Activated CD8-positive, alpha-beta T cell treated with anti-CD3 and anti-CD28 coated beads for 36 hours (primary cell): ENCODE results near the gene ZBED2. TPM values are rescaled to one million over a fixed set of nuclear protein-coding genes. Genes with fewer than 3 reads are reported as not detected.

Experiments used
- ATAC-seq: fragments of 200-7000 bp; cut with Tn5 transposase; one replicate; pipeline ENCODE4 v1.10.0; 2021; ENCODE audit warnings: mild to moderate bottlenecking, moderate library complexity
- CTCF ChIA-PET: fragments of 350-600 bp; sonication (Branson Sonifier 250); formaldehyde crosslinking; loops from one replicate; lab custom pipeline; 2021; ENCODE audit warnings: antibody characterized with exemption; lab: Charles Lee
- POLR2A ChIA-PET: fragments of 350-600 bp; sonication (Branson Sonifier 250); formaldehyde crosslinking; loops from one replicate; lab custom pipeline; 2021; ENCODE audit warnings: antibody characterized with exemption; lab: Charles Lee
- DNase-seq: peaks from one replicate; pipeline ENCODE4 v3.0.0-alpha.2; 2020
- H3K27ac Mint-ChIP-seq: one replicate; pipeline ENCODE4 v1.8.0; 2021; ENCODE audit warnings: mild to moderate bottlenecking, mixed read lengths
- H3K27me3 Mint-ChIP-seq: one replicate; pipeline ENCODE4 v1.8.0; 2021; ENCODE audit warnings: mixed read lengths
- H3K36me3 Mint-ChIP-seq: one replicate; pipeline ENCODE4 v1.8.0; 2021; ENCODE audit warnings: low read depth, mixed read lengths
- H3K4me1 Mint-ChIP-seq: one replicate; pipeline ENCODE4 v1.8.0; 2021; ENCODE audit warnings: low read depth, mixed read lengths
- H3K4me3 Mint-ChIP-seq: one replicate; pipeline ENCODE4 v1.8.0; 2021; ENCODE audit warnings: mild to moderate bottlenecking, moderate library complexity, mixed read lengths
- H3K9me3 Mint-ChIP-seq: one replicate; pipeline ENCODE4 v1.8.0; 2021; ENCODE audit warnings: mixed read lengths
- intact Hi-C: fragments of 100-400 bp; cut with micrococcal nuclease; formaldehyde crosslinking; loops from one replicate; pipeline ENCODE4 v1.10.0; 2022
- total RNA-seq, 2 experiments: library from RNA; stranded (reverse); gene quantifications; one replicate each; pipeline ENCODE4 v1.2.3, GENCODE V29; 2021
- TF ChIP-seq, protein P1 (sequence below): fragments of 200-600 bp; IDR thresholded peaks from one replicate; pipeline ENCODE4 v1.8.0; 2022; ENCODE audit warnings: antibody characterized with exemption, mild to moderate bottlenecking

The ZBED2 gene
- total RNA-seq, 2 experiments from 2014 or later: 226 to 235 TPM

DNA sequence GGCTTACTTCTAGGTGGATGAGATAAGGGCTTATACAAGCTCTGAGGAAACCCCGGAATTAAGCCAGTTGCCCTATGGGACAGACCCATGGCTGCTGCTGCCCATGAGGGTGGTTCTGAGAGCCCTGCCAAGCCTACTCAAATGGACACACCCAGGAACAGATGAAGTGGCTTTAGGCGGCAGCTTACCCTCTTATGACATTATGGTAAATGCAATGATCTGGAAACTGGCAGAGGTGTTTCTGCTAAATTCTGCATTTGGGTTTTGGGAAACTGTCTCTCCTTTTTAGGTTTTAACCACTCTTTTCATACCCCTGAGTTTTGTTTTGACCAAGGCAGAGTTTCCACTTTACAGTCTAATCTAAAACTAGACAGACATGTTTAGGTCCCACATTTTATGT is 9.0 kb upstream of the ZBED2 start:
- peaks cover 80% of the 10 kb centered on the region for H3K36me3 Mint-ChIP-seq
- peak overlapping the region; percentile 93 for H3K27ac Mint-ChIP-seq
- H3K9me3 Mint-ChIP-seq: peaks cover 3% of the 10 kb centered on the region
- peaks cover 84% of the 10 kb centered on the region for H3K4me1 Mint-ChIP-seq
- DNase-seq: peak; percentile 60
- H3K4me3 Mint-ChIP-seq: peak overlapping the region; percentile 12
- CTCF ChIA-PET: interaction anchor here (1.0 to 4.1 kb wide), 5 partner anchors 10 to 77 kb away, joined by 3 to 30 read pairs (median 5); no protein-coding TSS in a partner anchor
- peak; percentile 54 for ATAC-seq
- POLR2A ChIA-PET: interaction anchor here (0.7 to 3.5 kb wide), 4 partner anchors 10 to 60 kb away, joined by 4 to 32 read pairs (median 7); partner anchors contain the start of gene ZBED2
- no peaks in the 10 kb centered on the region for H3K27me3 Mint-ChIP-seq
- intact Hi-C loops: loop anchor here (10.0 kb wide), 1 partner anchor 279 kb away; no protein-coding TSS in a partner anchor
- TF ChIP-seq, protein P1, sequence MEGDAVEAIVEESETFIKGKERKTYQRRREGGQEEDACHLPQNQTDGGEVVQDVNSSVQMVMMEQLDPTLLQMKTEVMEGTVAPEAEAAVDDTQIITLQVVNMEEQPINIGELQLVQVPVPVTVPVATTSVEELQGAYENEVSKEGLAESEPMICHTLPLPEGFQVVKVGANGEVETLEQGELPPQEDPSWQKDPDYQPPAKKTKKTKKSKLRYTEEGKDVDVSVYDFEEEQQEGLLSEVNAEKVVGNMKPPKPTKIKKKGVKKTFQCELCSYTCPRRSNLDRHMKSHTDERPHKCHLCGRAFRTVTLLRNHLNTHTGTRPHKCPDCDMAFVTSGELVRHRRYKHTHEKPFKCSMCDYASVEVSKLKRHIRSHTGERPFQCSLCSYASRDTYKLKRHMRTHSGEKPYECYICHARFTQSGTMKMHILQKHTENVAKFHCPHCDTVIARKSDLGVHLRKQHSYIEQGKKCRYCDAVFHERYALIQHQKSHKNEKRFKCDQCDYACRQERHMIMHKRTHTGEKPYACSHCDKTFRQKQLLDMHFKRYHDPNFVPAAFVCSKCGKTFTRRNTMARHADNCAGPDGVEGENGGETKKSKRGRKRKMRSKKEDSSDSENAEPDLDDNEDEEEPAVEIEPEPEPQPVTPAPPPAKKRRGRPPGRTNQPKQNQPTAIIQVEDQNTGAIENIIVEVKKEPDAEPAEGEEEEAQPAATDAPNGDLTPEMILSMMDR: no peak

DNA sequence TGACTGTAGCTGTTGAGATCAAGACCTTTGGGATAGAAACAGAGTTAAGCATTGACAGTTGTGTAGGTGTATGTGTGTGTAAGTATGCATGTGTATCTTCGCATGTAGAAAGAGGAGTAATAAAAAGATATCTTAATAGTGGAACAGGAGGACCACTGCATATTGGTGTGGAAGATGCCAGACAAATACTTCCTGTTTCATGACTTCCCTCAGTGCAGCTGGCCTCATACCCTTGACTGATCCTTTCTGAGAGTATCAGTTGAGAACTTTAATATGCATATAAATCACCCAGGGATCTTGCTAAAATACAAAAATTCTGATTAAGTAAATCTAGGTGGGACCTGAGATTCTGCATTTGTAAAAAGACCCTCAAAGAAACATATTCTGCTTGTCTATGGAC is 8.5 kb upstream of the ZBED2 start:
- Mint-ChIP-seq H3K9me3 (no peaks in the 10 kb centered on the region), H3K4me1 (peaks cover 80% of the 10 kb centered on the region), H3K27me3 (no peaks in the 10 kb centered on the region), H3K36me3 (peaks cover 76% of the 10 kb centered on the region), H3K4me3 (peak overlapping the region; percentile 12), H3K27ac (peak overlapping the region; percentile 93)
- intact Hi-C loops: loop anchor here (10.0 kb wide), 1 partner anchor 279 kb away; no protein-coding TSS in a partner anchor
- DNase-seq (no peak), ATAC-seq (no peak)
- ChIA-PET CTCF (interaction anchor here (1.0 to 4.1 kb wide), 4 partner anchors 10 to 52 kb away, joined by 3 to 30 read pairs (median 9); no protein-coding TSS in a partner anchor), POLR2A (interaction anchor here (0.7 to 3.5 kb wide), 2 partner anchors 10 to 59 kb away, joined by 4 to 32 read pairs; partner anchors contain the start of gene ZBED2)
- TF ChIP-seq, protein P1: no peak

DNA sequence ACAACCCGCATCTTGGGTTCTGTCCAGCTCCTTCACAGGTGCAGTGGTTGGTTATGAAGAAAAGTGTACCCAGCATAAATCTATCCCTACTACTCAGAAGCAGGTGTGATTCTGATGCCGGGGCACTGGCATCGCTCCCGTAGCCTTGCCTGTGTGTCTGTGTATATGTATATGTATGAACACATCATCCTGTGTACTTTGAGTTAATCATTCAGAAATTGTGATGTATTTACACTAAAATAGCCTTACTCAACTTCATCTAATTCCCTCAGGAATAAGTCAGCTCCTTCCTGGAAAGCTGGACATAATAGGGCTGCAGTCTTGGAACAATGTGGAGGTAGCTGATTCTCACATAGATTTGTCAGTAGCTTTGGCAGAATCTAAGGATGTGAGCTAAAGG is 6.7 kb upstream of the ZBED2 start:
- no peaks in the 10 kb centered on the region for H3K9me3 Mint-ChIP-seq
- TF ChIP-seq, protein P1: no peak
- no peak for DNase-seq
- intact Hi-C loops: loop anchor here (10.0 kb wide), 1 partner anchor 277 kb away; no protein-coding TSS in a partner anchor
- ChIA-PET CTCF (interaction anchor here (0.7 to 4.1 kb wide), 6 partner anchors 8 to 69 kb away, joined by 3 to 30 read pairs (median 3); no protein-coding TSS in a partner anchor), POLR2A (interaction anchor here (0.9 kb wide), 1 partner anchor 12 kb away, joined by 3 read pairs; no protein-coding TSS in a partner anchor)
- no peak overlapping the region for H3K4me3 Mint-ChIP-seq
- peaks cover 82% of the 10 kb centered on the region for H3K4me1 Mint-ChIP-seq
- no peaks in the 10 kb centered on the region for H3K27me3 Mint-ChIP-seq
- no peak for ATAC-seq
- peaks cover 74% of the 10 kb centered on the region for H3K36me3 Mint-ChIP-seq
- H3K27ac Mint-ChIP-seq: peak overlapping the region; percentile 93

DNA sequence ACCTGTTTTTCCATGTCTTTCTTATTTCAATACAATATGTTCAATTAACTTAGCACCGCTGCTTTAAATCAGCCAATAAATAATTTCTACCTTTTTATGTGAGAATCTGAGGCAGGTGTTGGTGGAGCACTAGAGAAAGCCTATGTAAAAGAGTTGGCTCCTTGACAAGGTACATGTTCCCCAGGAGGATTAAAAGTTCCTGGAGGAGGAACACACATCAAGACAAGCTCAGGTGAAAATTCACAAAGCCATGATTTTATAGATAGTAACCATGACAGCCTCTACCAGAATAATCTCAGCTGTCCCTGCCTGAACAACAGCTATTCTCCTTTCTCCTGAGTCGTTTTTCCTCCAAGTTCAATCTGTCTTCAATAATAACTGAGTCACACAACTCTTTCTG is 3.4 kb upstream of the ZBED2 start:
- Mint-ChIP-seq H3K36me3 (peaks cover 70% of the 10 kb centered on the region), H3K27me3 (no peaks in the 10 kb centered on the region), H3K27ac (peak overlapping the region; percentile 85), H3K4me3 (no peak overlapping the region), H3K4me1 (peaks cover 71% of the 10 kb centered on the region), H3K9me3 (no peaks in the 10 kb centered on the region)
- POLR2A ChIA-PET: interaction anchor here (0.9 to 2.2 kb wide), 3 partner anchors 9 to 18 kb away, joined by 4 to 7 read pairs (median 4); no protein-coding TSS in a partner anchor
- no peak for ATAC-seq
- TF ChIP-seq, protein P1: no peak
- no peak for DNase-seq
- intact Hi-C loops: loop anchor here (5.0 kb wide), 1 partner anchor 51 kb away; no protein-coding TSS in a partner anchor
- CTCF ChIA-PET: interaction anchor here (2.0 to 2.6 kb wide), 2 partner anchors 18 to 21 kb away, joined by 9 to 10 read pairs; no protein-coding TSS in a partner anchor

DNA sequence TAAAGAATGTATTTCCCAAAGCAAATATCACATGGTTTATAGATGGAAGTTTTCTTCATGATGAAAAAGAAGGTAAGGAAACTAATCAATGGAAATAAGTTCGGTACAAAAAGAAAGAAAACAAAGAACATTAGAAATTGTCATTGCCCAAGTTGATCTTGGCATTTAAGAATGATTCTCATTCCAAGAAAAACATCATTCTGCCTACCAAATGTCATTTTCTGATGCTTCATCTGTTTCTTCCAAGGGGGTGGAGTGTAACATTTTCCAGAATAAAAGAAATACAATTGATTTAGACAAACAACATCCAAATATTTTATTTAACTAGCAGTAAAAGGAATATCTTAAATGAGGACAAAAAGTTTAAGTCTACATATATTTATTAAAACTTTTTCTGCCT is 3.0 kb upstream of the ZBED2 start:
- TF ChIP-seq, protein P1: no peak
- no peak for ATAC-seq
- Mint-ChIP-seq H3K27ac (peak overlapping the region; percentile 85), H3K4me1 (peaks cover 69% of the 10 kb centered on the region), H3K4me3 (no peak overlapping the region), H3K36me3 (peaks cover 70% of the 10 kb centered on the region), H3K9me3 (no peaks in the 10 kb centered on the region), H3K27me3 (no peaks in the 10 kb centered on the region)
- ChIA-PET POLR2A (interaction anchor here (0.9 to 2.2 kb wide), 2 partner anchors 10 to 12 kb away, joined by 4 to 7 read pairs; no protein-coding TSS in a partner anchor), CTCF (interaction anchor here (2.6 kb wide), 1 partner anchor 21 kb away, joined by 10 read pairs; no protein-coding TSS in a partner anchor)
- intact Hi-C loops: loop anchor here (5.0 kb wide), 1 partner anchor 51 kb away; no protein-coding TSS in a partner anchor
- DNase-seq: no peak
